Umbilical cord (tissue), 1 donor: ENCODE data around the gene CBX5. TPM values are rescaled to one million over a fixed set of nuclear protein-coding genes. Genes with fewer than 3 reads are reported as not detected.

ENCODE experiments used
- total RNA-seq: library from RNA; depleted of rRNA; stranded (reverse); fragments of >200 nt; gene quantifications from one replicate; pipeline ENCODE4 v1.2.3, GENCODE V29; 2014; ENCODE audit warnings: low replicate concordance; ENCODE audit not compliant: insufficient read depth

Gene CBX5
- total RNA-seq, 1 donor from 2014 or later: 34.4 TPM

Other genes with a start within 250 kb of the CBX5 start
- gene HOXC5, start 247.1 kb downstream of the CBX5 start, total RNA-seq: 1.2 TPM
- 3.4 TPM for gene HOXC4, start 226.3 kb downstream of the CBX5 start, total RNA-seq
- gene SMUG1, start 91.1 kb downstream of the CBX5 start, total RNA-seq: 34.2 TPM
- gene HNRNPA1, start 604 bp upstream of the CBX5 start, total RNA-seq: 249 TPM
- gene NFE2, start 20.9 kb upstream of the CBX5 start, total RNA-seq: 4.8 TPM
- 91.0 TPM for gene COPZ1, start 45.0 kb upstream of the CBX5 start, total RNA-seq
- gene GPR84, start 84.4 kb upstream of the CBX5 start, total RNA-seq: 2.9 TPM
- 14.9 TPM for gene ZNF385A, start 104.6 kb upstream of the CBX5 start, total RNA-seq
- gene ITGA5, start 139.1 kb upstream of the CBX5 start, total RNA-seq: 251 TPM
- 6.5 TPM for gene GTSF1, start 193.5 kb upstream of the CBX5 start, total RNA-seq
- 59.7 TPM for gene NCKAP1L, start 217.6 kb upstream of the CBX5 start, total RNA-seq